ENCODE data around the gene MSI2.

DNA sequence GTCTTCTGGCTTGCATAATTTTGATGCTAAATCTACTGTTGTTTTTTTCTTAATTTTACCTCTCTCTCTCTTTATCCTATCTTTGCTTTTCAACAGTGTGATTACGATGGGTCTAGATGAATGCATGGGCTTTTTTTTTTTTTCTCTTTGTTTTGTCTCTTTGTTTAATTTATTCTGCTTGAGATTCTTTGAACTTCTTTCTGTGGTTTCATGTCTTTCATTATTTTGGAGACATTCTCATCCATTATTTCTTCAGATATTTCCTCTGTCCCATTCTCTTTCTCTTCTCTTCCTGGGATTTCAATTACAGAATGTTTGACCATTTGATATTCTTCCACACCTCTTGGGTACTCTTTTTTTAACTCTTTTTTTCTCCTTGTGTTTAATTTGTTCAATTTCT lies 436.4 kb downstream of the MSI2 start:
- TF ChIP-seq CTCF (conservative IDR thresholded peaks at IDR 0.05; ENCODE audit: low read length): no peak
- TF ChIP-seq EZH2phosphoT487 (IDR thresholded peaks at IDR 0.05; ENCODE audit: borderline replicate concordance): no peak
